RWPE1 (cell line): ENCODE data around the gene RAET1E.
"Not testable (repeated sequence)": the region's sequence is repeated elsewhere in the genome, so short reads cannot be mapped to it uniquely, and the experiment has no call there.

ENCODE experiments used
- CTCF ChIA-PET: fragments of 350-600 bp; sonication (Branson Sonifier 250); formaldehyde crosslinking; extraction: SDS; loops from one replicate; lab custom pipeline; 2021; lab: Yijun Ruan, JAX
- POLR2A ChIA-PET: fragments of 400-600 bp; formaldehyde crosslinking; extraction: SDS; loops from one replicate; lab custom pipeline; 2020; ENCODE audit warnings: antibody characterized with exemption; ENCODE audit not compliant: low non-redundant PET; lab: Yijun Ruan, JAX
- DNase-seq: peaks from one replicate; pipeline ENCODE4 v3.0.0; 2012; ENCODE audit warnings: low spot score
- H3K27ac ChIP-seq: fragments of 450-650 bp; 2 replicates; pipeline ENCODE4 v1.5.1; 2017
- CTCF ChIP-seq: fragments of 450-650 bp; conservative IDR thresholded peaks from 2 replicates; pipeline ENCODE4 v1.5.1; 2017; ENCODE audit warnings: low read depth, mild to moderate bottlenecking

The RAET1E gene

GRCh38 chr6:149852881-149853280 is 45.0 kb downstream of the RAET1E start:
- ChIA-PET POLR2A (no interaction called here), CTCF (no interaction called here)
- no peak for DNase-seq
- TF ChIP-seq CTCF = no peak
- peak overlapping the region; percentile 59 for H3K27ac ChIP-seq

- no peak for TF ChIP-seq CTCF
- CTCF ChIA-PET = no interaction called here
- POLR2A ChIA-PET = no interaction called here
- no peak for DNase-seq
- peak overlapping the region; percentile 59 for H3K27ac ChIP-seq
These were observed 45.7 kb downstream of the RAET1E start for GRCh38 chr6:149852180-149852579.

GRCh38 chr6:149851461-149852110 is 46.3 kb downstream of the RAET1E start:
- POLR2A ChIA-PET = no interaction called here
- TF ChIP-seq CTCF = no peak
- CTCF ChIA-PET = interaction anchor here (0.9 kb wide), 1 partner anchor 75 kb away, joined by 3 read pairs; no protein-coding TSS in a partner anchor
- no peak for DNase-seq
- H3K27ac ChIP-seq = no peak overlapping the region

GRCh38 chr6:149848343-149848742 is 49.6 kb downstream of the RAET1E start:
- DNase-seq, POLR2A ChIA-PET, H3K27ac ChIP-seq: not testable (repeated sequence)
- CTCF ChIA-PET = interaction anchor here (0.5 kb wide), 1 partner anchor 27 kb away, joined by 4 read pairs; no protein-coding TSS in a partner anchor
